Ureter (tissue), 1 donor: ENCODE results near the gene NFS1. TPM values are rescaled to one million over a fixed set of nuclear protein-coding genes. Genes with fewer than 3 reads are reported as not detected.
A peak's percentile ranks its signal among the peaks of the same experiment; 100 is the strongest.

Experiments used
- DNase-seq: peaks from one replicate; pipeline ENCODE4 v3.0.0-alpha.2; 2020; ENCODE audit warnings: low spot score
- total RNA-seq: library from RNA; stranded (reverse); gene quantifications from one replicate; pipeline ENCODE4 v1.2.4, GENCODE V29; 2023
- donor health status: DM: yes; HTN: yes; CAD: no.

Gene NFS1
- total RNA-seq, 1 donor from 2014 or later = 40.0 TPM

- DNase-seq = no peak
Measured at GRCh38 chr20:35643045-35643444, 56.1 kb downstream of the NFS1 start.

DNA sequence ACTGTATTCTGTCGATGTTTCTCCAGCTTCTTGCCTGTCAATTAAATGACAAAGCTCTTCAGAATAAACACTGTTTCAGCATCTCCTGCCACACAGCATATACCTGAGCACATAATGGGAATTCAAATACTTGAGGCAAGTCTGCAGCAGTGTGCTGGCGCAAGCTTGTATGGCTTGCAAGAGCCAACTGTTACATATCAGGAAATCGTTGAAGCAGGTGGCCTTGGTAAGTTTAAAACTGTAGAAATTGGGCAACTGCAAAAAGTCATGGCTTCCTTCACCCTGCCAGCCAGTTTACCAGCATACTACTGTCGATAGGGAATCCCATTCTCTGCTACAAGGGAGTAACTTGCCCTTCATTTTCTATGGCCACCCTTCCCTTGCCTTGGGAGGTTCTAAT is 57.4 kb downstream of the NFS1 start:
- no peak for DNase-seq

GRCh38 chr20:35640724-35641123 is 58.4 kb downstream of the NFS1 start:
- DNase-seq = no peak

DNA sequence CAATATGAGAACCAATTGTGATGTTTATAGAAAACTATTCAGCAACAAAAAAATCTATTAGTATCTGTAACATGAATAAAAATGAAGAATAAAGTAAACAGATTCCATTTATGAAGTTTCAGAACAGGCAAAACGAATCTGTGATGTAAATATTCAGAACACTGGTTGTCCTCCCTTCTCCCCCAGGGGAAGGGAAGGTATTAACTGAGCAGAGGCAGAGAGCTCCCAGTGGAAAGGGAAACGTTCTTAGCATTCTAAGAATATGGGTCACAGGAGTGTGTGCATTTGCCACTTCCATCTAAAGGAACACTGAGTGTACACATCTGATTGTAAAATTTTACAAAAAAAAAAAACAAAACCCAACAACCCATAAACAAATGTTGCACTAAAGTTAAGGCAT is 60.4 kb downstream of the NFS1 start:
- DNase-seq = no peak

- DNase-seq = no peak
Measured at GRCh38 chr20:35637276-35637675, 61.9 kb downstream of the NFS1 start.

- DNase-seq = no peak
Measured at GRCh38 chr20:35636095-35636494, 63.1 kb downstream of the NFS1 start.

DNA sequence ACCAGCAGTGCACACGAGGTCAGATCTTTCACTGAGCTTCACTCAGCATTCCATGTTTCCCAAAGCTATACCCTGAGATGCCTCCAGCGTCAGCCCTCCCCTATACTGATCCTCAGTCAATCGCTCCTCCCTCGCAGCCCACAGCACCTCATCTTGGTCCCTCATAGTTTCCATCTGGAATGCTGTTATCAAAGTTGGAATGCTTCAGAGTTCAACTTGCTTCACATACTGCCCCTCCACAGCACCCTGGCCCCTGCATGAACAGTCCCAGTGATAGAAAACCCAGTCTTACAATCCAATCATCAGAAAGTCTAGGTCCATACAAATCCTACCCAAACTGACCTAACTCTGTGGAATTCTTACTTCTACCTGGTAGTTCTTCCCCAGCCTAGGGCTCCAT is 63.5 kb downstream of the NFS1 start:
- no peak for DNase-seq

- DNase-seq = no peak
Measured at GRCh38 chr20:35632539-35633115, 66.5 kb downstream of the NFS1 start.

GRCh38 chr20:35630636-35631035 is 68.5 kb downstream of the NFS1 start:
- no peak for DNase-seq

GRCh38 chr20:35629427-35630145 is 69.6 kb downstream of the NFS1 start:
- no peak for DNase-seq

DNA sequence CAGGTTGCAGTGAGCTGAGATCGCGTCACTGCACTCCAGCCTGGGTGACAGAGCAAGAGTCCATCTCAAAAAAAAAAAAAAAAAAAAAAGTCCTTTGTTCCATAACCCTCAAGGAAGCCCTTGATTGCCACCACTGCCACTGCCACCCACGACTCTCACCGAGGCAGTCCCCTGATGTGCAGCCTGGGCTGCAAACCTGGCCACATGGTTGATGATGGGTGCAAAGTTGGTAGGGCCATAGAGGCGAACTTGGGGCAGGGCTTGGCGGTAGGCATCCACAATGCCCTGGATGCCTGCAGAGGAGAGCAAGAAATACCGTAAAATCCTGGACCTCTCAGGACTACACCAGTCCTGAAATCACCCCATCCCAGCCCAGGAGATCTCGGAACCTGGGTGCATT is 72.0 kb downstream of the NFS1 start:
- peak; percentile 30 for DNase-seq

- DNase-seq = no peak
Measured at GRCh38 chr20:35626386-35627001, 72.7 kb downstream of the NFS1 start.

DNA sequence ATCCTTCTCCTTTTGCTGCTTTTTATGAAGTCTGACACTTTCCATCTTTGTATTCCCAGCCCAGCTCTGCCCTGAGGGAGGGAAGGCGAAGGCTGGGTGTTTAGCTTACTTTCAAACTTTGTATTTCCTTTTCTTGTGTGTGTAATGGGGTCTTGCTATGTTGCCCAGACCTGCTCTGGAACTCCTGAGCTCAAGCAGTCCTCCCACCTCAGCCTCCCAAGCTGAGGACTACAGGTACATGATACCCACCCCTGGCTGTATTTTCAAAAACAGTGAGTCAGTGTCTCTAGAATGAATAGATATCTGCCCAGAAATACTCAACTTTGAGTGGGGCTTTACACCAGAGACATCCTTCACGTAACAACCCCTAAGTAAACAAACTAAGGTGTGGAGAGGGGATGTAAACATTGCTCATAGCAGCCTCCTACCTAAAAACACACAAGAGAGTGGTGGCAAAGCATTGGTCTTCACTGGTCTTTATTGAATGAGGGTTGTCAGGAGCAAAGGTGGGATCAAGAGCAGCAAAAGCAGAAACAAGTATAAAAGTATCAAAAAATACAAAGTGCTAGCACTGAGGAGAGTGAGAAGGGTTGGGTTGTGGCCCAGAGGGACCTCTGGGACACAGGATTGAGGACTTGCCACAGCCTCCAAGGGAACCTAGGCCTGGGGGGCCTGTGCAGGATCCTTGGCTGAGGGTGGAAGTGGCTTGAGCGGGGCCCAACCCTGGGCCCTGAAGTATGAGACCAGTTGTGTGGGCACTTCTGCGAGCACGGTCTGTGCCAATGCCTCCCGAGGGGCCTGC is 73.4 kb downstream of the NFS1 start:
- DNase-seq = no peak

- DNase-seq = no peak
Measured at GRCh38 chr20:35621560-35621946, 77.6 kb downstream of the NFS1 start.

DNA sequence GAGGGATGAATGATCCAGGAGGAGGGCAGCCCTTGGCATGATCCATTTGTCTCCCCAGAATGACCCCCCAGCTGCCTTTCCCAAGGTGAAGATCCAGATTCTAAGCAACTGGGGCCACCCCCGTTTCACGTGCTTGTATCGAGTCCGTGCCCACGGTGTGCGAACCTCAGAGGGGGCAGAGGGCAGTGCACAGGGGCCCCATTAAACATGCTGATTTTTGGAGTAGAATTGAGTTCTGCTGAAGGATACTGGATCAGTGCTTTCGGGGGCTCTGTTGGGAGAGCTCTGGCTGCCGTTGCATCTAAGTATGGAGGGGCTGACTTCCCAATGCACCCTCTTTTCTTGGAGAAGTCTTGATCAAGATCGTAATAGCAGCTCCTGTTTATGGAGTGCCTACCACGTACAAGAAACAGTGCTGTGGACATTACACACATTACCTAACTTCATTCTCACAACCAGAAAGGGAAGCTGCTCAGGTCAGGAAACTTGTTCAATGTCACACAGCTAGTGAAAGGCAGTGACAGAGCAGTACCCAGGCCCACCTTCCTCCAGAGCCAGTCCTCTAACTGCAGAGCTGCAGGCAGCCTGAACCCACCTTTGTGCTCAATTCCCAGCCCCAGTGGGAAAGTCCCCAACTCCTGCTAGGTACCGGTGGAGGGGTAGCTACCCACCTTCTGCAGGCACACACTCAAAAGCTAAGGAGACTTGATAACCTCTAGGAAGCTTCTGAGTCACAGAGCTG is 78.2 kb downstream of the NFS1 start:
- DNase-seq = no peak

GRCh38 chr20:35619196-35620095 is 79.7 kb downstream of the NFS1 start:
- DNase-seq = peak; percentile 88

DNA sequence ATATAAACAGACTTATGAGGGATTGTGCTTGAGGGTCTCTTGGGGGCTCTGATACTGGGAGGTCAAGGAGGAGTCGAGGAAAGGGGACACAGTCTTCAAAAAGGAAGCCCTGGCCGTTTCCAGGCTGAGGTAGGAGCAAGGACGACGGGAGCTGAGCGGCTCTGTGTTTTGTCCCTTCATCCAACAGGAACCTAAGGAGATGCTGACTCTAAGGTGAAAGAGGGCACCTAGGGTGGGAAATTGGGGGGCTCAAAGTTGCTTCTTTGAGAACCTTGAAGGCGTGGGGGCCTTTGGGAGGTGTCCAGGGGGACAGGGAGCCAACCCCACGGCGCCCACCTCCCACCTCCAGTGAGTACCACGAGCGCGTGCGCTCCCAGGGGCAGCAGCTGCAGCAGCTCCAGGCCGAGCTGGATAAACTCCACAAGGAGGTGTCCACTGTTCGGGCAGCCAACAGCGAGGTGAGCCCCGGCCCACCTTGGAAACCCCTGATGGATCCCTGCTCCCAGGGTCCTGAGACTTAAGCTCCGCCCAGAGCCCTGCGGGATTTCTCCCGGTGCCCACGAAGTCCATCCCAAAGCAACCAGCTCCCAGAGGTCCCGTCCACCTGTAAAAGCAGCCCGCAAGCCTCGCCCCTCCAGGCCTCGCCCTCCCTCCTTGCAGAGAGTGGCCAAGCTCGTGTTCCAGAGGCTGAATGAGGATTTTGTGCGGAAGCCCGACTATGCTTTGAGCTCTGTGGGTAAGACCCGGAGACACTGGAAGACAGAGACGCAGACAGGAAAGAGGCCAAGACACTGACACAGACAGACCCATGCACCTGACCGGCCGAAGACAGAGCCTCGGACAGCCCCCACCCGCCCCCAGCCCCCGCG is 80.7 kb downstream of the NFS1 start:
- DNase-seq = no peak
